ENCODE results near the gene ARMC10. TPM values are rescaled to one million over a fixed set of nuclear protein-coding genes. Genes with fewer than 3 reads are reported as not detected.
"Not testable (repeated sequence)": the region's sequence is repeated elsewhere in the genome, so short reads cannot be mapped to it uniquely, and the experiment has no call there.

The ARMC10 gene
- total RNA-seq, 2 experiments from 2014 or later = 51.1 to 54.1 TPM

DNA sequence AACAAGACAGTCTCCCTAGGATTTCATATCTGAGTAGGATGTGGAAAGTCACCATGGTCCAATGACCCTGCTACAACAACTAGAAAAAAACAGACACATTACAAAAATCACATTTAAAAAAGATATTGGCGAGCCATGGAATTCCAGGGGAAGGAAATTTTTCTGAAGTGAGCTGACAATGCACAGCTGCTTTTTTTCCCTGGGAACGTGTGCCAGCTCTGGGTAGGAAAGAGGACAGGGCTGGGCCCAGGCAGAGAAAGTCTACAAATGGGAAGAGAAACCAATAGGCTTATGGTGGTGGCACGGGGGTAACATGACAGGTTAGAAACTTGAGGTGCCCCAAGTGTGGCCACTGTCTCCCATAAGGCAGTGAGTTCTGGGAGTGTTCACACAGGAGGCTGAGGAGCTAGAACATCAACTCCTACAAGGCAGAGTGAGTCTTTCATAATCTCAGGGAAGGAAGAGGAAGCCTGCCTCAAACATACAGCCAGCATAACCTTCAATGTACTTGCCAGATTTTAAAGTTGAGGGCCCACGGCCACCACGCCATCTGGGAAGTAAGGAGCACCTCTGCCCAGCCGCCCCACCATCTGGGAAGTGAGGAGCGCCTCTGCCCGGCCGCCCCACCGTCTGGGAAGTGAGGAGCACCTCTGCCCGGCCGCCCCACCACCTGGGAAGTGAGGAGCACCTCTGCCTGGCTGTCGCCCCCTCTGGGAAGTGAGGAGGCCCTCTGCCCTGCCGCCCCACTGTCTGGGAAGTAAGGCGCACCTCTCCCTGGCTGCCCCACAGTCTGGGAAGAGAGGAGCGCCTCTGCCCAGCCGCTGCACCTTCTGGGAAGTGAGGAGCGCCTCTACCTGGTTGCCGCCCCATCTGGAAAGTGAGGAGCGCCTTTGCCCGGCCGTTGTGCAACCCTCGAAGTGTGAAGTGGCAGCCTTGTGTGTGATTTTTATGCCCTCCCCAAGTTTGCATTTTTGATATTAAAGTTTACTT, 6.2 kb upstream of the ARMC10 start:
- no peaks in the 10 kb centered on the region for H3K9me3 Mint-ChIP-seq
- H3K27me3 Mint-ChIP-seq = no peaks in the 10 kb centered on the region
- peaks cover under 1% of the 10 kb centered on the region for H3K4me1 Mint-ChIP-seq
- no peaks in the 10 kb centered on the region for H3K36me3 Mint-ChIP-seq
- no peak for DNase-seq
- H3K4me3 Mint-ChIP-seq = no peak overlapping the region
- H3K27ac Mint-ChIP-seq = no peak overlapping the region

DNA sequence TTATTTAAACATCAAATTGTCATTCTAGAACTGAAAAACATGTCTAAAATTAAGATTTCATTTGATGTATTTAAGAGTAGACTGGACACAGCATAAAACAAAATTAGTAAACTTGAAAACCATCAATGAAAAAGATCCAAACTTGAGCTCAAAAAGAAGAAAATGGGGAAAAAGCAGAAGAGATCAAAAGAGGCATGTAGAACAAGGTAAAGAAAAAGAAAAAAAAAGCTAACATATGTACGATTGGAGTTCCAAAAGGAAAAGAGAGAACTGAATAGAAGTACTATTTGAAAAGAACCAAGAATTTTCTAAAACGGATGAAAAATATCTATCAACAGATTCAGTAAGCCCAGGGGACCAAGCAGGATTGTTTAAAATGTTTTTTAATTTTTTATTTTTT, 3.9 kb upstream of the ARMC10 start:
- Mint-ChIP-seq H3K27me3 (no peaks in the 10 kb centered on the region), H3K4me1 (peaks cover 12% of the 10 kb centered on the region), H3K4me3 (no peak overlapping the region), H3K9me3 (no peaks in the 10 kb centered on the region), H3K36me3 (peaks cover 4% of the 10 kb centered on the region), H3K27ac (no peak overlapping the region)
- no peak for DNase-seq

DNA sequence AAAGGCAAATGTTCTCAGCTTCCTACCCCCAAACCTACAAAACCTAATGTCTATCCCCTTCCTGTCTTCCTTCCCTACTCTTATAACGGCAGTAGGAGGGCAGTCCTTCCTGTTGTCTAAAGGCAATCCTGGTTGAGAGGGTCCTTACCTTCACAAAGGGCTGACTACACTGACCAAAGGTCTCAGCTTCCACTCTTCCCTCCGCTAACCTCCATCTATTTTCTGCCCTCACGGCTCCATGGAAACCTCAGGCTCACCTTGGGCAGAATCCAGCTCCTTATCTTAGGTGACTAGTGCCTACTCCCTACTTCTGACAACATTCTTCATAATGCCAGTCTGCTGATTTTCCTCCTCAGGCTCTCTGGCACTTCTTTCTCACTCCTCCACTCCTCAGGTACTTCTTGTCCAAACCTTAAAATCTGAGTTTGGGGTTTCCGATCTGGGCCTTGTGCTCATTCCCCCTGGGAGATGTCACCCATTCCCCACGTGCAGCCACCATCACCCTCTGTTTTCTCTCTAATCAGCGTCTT, 886 bp upstream of the ARMC10 start:
- Mint-ChIP-seq H3K27ac (peak overlapping the region; percentile 70), H3K27me3 (no peaks in the 10 kb centered on the region), H3K4me3 (peak overlapping the region; percentile 91), H3K9me3 (no peaks in the 10 kb centered on the region), H3K4me1 (peaks cover 37% of the 10 kb centered on the region), H3K36me3 (peaks cover 14% of the 10 kb centered on the region)
- DNase-seq = no peak

DNA sequence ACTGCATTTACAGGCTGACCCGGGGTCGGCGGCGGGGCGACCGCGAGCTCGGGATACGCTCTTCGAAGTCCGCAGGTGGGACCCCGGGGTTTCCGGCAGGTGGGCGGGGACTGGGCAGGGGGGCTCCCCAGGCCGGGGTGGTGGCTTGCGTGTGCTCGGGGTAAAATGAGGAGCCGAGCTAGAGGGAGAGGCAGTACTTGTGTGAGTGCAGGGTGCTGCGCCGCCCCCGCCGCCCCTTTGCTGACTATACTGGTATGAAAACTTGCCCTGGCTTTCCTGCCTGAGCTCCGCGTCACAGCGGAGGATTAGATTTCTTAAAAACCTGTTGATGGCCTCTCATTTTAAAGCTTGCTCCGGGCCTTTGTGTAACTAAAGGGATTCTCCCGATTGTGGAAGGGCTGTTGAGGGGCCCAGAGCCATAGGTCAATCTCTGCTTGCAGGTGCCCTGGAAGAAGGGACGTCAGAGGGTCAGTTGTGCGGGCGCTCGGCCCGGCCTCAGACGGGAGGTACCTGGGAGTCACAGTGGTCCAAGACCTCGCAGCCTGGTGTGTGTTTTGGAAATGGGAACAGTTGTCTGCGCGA, 488 bp downstream of the ARMC10 start:
- Mint-ChIP-seq H3K36me3 (peaks cover 17% of the 10 kb centered on the region), H3K27ac (peak overlapping the region; percentile 94), H3K4me1 (peaks cover 40% of the 10 kb centered on the region), H3K4me3 (peak overlapping the region; percentile 95), H3K27me3 (no peaks in the 10 kb centered on the region), H3K9me3 (no peaks in the 10 kb centered on the region)
- DNase-seq = peak; percentile 85

DNA sequence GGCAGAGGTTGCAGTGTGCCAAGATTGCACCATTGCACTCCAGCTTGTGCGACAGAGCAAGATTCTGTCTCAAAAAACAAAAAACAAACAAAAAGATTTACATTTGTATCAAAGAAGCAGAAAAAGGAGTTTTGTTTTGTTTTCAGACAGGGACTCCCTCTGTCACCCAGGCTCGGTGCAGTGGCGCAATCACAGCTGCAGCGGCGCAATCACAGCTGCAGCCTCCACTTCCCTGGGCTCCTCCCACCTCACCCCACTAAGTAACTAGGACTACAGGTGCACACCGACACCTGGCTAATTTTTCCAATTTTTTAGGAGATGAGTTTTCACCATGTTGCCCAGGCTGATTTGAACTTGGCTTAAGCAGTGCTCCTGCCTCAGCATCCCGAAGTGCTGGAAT, 1.8 kb downstream of the ARMC10 start:
- H3K9me3 Mint-ChIP-seq = no peaks in the 10 kb centered on the region
- H3K36me3 Mint-ChIP-seq = peaks cover 17% of the 10 kb centered on the region
- peak overlapping the region; percentile 95 for H3K4me3 Mint-ChIP-seq
- H3K27me3 Mint-ChIP-seq = no peaks in the 10 kb centered on the region
- no peak overlapping the region for H3K27ac Mint-ChIP-seq
- peaks cover 43% of the 10 kb centered on the region for H3K4me1 Mint-ChIP-seq
- DNase-seq = no peak

DNA sequence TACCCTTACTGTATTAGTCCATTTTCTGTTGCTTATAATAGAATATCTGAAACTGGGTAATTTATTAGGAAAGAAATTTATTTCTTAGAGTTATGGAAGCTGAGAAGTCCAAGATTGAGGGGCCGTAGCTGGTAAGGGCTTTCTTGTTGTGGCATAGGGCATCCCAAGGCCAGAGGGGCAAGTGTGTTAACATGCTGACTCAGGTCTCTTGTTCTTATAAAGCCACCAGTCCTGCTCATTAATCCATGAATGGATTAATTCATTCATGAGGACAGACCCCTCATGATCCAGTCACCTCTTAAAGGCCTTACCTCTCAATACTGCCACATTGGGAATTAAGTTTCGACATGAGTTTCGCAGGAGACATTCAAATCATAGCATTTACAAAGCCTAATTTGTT, 2.4 kb downstream of the ARMC10 start:
- Mint-ChIP-seq H3K4me3 (no peak overlapping the region), H3K36me3 (peaks cover 17% of the 10 kb centered on the region), H3K4me1 (peaks cover 45% of the 10 kb centered on the region), H3K27me3 (no peaks in the 10 kb centered on the region), H3K9me3 (no peaks in the 10 kb centered on the region), H3K27ac (no peak overlapping the region)
- DNase-seq = no peak

DNA sequence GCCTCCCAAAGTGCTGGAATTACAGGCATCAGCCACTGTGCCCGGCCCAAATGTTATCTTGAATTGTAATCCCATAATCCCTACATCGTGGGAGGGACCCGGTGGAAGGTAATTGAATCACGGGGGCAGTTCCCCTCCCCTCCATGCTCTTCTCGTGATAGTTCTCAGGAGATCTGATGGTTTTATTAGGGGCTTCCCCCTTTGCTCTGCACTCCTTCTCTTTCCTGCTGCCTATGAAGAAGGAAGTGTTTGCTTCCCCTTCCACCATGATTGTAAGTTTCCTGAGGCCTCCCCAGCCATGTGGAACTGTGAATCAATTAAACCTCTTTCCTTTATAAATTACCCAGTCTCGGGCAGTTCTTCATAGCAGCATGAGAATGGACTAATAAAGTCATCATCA, 3.3 kb downstream of the ARMC10 start:
- not testable (repeated sequence) for DNase-seq, H3K27me3 Mint-ChIP-seq, H3K9me3 Mint-ChIP-seq, H3K4me3 Mint-ChIP-seq, H3K27ac Mint-ChIP-seq
- Mint-ChIP-seq H3K36me3 (peaks cover 17% of the 10 kb centered on the region), H3K4me1 (peaks cover 45% of the 10 kb centered on the region)

DNA sequence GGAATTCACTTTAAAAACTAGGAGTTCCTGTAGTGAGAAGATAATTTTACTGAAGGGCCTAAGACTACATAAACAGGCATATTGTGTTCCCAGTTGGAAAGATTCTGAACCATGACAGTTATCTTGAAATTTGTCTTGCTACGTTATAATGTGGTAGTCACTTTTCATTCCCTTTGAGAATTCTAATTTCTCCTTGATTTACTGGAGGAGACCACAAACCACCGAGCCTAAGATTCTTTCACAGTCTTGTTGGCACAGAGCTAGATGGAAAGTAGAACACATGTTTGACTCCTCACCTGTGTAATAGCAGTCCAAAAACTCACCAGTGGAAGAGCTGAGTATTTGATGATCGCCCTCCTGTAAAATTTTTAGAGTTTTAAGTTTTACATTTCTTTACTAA, 4.9 kb downstream of the ARMC10 start:
- Mint-ChIP-seq H3K36me3 (peaks cover 23% of the 10 kb centered on the region), H3K4me1 (peaks cover 36% of the 10 kb centered on the region), H3K27ac (no peak overlapping the region), H3K4me3 (no peak overlapping the region), H3K9me3 (no peaks in the 10 kb centered on the region), H3K27me3 (no peaks in the 10 kb centered on the region)
- no peak for DNase-seq

DNA sequence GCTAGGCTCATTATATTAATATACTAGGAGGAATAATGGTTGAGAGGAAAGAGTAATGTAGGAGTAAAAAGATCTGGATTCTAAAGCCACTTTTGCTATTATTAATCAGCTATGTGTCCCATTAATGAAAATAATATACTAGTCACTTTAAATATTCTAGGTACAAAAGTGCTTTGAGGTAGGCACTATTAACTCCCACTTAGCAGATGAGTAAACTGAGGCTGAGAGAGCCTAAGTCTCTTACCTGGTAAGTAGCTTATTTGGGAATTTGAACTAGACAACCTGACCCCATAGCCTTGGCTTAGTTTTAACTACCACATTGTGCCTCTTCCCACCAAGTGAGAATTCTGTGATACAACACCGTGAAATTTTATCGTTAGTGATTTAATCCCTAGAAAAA, 6.0 kb downstream of the ARMC10 start:
- Mint-ChIP-seq H3K4me3 (no peak overlapping the region), H3K36me3 (peaks cover 23% of the 10 kb centered on the region)

DNA sequence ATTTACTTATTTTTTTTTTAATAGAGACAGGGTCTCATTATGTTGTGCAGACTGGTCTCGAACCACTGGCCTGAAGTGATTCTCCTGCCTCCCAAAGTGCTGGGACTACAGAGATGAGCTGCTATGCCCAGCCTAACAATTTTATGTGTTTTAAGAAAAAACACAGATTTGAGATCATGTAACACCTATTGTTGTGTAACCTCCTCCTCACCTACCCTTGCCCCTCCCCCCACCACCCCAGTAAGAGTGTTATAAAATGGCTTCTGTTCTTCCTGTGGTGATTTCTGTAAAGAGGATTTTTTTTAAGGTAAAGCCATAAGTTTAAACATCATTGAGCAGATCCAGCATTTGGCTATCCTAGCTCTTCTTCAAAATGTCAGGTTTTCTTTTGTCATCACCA, 7.6 kb downstream of the ARMC10 start:
- Mint-ChIP-seq H3K4me3 (no peak overlapping the region), H3K9me3 (no peaks in the 10 kb centered on the region), H3K27ac (no peak overlapping the region), H3K4me1 (peaks cover 20% of the 10 kb centered on the region), H3K36me3 (peaks cover 24% of the 10 kb centered on the region), H3K27me3 (no peaks in the 10 kb centered on the region)
- DNase-seq = no peak

More for the DNA sequence above, 6.0 kb downstream of the ARMC10 start:
- no peak for DNase-seq
- Mint-ChIP-seq H3K27ac (no peak overlapping the region), H3K4me1 (peaks cover 34% of the 10 kb centered on the region), H3K27me3 (no peaks in the 10 kb centered on the region), H3K9me3 (no peaks in the 10 kb centered on the region)

DNA sequence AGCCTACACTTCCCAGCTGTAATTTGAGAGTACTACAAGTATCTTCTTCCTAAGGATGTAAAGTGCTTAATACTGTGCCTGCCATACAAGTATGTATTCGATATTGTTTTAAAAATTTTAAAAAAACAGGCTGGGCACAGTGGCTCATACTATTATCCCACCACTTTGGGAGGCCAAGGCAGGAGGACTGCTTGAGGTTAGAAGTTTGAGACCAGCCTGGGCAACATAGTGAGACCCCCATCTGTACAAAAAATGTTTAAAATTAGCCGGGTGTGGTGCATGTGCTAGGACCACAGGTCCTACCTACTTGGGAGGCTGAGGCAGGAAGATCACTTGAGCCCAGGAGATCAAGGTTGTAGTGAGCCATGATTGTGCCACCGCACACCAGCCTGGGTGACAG, 8.3 kb downstream of the ARMC10 start:
- no peak overlapping the region for H3K27ac Mint-ChIP-seq
- no peaks in the 10 kb centered on the region for H3K9me3 Mint-ChIP-seq
- no peak overlapping the region for H3K4me3 Mint-ChIP-seq
- H3K4me1 Mint-ChIP-seq = peaks cover 13% of the 10 kb centered on the region
- no peak for DNase-seq
- no peaks in the 10 kb centered on the region for H3K27me3 Mint-ChIP-seq
- peaks cover 19% of the 10 kb centered on the region for H3K36me3 Mint-ChIP-seq

DNA sequence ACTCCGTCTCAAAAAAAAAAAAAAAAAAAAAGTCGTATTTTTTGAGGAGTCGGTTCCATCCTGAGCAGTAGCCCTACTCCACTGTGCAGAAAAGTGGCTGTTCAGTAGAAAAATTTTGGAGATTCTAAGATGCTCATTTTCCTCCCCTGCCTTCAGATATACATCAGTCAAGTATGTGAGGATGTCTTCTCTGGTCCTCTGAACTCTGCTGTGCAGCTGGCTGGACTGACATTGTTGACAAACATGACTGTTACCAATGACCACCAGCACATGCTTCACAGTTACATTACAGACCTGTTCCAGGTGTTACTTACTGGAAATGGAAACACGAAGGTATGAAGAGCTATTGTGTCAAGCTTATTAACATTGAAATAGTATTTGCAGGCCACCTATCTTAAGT, 17.4 kb downstream of the ARMC10 start:
- not testable (repeated sequence) for H3K4me3 Mint-ChIP-seq, DNase-seq, H3K9me3 Mint-ChIP-seq, H3K4me1 Mint-ChIP-seq, H3K27ac Mint-ChIP-seq, H3K27me3 Mint-ChIP-seq
- peaks cover 31% of the 10 kb centered on the region for H3K36me3 Mint-ChIP-seq

DNA sequence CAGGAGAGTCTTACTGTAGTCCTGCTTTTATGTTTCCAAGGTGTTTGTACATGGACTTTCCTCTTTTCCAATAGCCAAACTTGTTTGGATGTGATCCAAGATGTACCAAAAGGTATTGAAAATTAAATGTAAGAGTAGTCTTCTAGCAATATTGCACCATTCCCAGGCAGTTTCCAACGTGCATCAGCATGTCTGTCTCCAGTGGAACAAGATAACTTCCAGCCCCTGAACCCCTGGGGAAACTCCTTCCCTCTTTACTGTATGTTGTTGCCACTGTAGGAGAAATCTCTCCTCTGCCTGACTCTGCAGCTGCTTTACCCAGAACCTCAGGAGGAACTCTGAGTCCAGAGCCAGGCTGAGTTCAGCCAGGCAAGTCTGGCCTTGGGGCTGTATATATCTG, 18.5 kb downstream of the ARMC10 start:
- Mint-ChIP-seq H3K27ac (no peak overlapping the region), H3K4me3 (no peak overlapping the region), H3K27me3 (no peaks in the 10 kb centered on the region), H3K4me1 (no peaks in the 10 kb centered on the region), H3K36me3 (peaks cover 29% of the 10 kb centered on the region), H3K9me3 (no peaks in the 10 kb centered on the region)
- no peak for DNase-seq

DNA sequence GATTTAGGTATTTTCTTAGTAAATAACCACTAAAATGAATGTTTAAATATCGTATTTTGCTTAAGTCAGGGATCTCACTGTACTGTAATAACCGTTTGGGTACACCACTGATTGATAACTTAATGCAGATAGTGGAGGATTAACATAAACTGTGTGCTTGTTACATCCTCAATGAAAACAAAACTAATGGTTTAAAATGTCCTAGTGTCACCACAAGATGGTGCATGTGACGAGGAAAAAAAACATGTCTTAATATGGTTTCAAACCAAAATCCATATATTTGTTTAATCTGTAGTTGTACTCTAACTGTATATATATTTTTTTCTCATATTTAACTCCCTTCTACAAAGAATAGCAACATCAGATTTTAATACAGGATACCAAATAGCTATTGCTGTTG, 19.2 kb downstream of the ARMC10 start:
- peaks cover 26% of the 10 kb centered on the region for H3K36me3 Mint-ChIP-seq
- DNase-seq = no peak
- no peaks in the 10 kb centered on the region for H3K27me3 Mint-ChIP-seq
- no peak overlapping the region for H3K4me3 Mint-ChIP-seq
- H3K4me1 Mint-ChIP-seq = no peaks in the 10 kb centered on the region
- no peaks in the 10 kb centered on the region for H3K9me3 Mint-ChIP-seq
- no peak overlapping the region for H3K27ac Mint-ChIP-seq

DNA sequence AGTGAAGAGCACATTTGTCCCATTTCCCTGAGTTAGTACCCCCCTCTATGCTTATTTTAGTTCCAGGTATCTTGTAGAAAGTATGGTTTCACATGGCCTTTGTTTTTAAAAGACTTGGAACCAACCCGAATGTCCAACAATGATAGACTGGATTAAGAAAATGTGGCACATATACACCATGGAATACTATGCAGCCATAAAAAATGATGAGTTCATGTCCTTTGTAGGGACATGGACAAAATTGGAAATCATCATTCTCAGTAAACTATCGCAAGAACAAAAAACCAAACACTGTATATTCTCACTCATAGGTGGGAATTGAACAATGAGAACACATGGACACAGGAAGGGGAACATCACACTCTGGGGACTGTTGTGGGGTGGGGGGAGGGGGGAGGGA, 20.6 kb downstream of the ARMC10 start:
- not testable (repeated sequence) for DNase-seq, H3K4me3 Mint-ChIP-seq, H3K27ac Mint-ChIP-seq, H3K9me3 Mint-ChIP-seq, H3K27me3 Mint-ChIP-seq, H3K4me1 Mint-ChIP-seq
- peaks cover 25% of the 10 kb centered on the region for H3K36me3 Mint-ChIP-seq

Measured in activated naive CD8-positive, alpha-beta T cell treated with anti-CD3 and anti-CD28 coated beads for 36 hours (primary cell).